HG02588 (cell line): ENCODE data around the gene SEMA5A.

Experiments
- ATAC-seq: cut with Tn5 transposase; IDR thresholded peaks from one replicate; pipeline ENCODE4 v1.9.1; 2021; ENCODE audit warnings: mild to moderate bottlenecking, moderate library complexity; ENCODE audit not compliant: unreplicated experiment

SEMA5A gene

DNA sequence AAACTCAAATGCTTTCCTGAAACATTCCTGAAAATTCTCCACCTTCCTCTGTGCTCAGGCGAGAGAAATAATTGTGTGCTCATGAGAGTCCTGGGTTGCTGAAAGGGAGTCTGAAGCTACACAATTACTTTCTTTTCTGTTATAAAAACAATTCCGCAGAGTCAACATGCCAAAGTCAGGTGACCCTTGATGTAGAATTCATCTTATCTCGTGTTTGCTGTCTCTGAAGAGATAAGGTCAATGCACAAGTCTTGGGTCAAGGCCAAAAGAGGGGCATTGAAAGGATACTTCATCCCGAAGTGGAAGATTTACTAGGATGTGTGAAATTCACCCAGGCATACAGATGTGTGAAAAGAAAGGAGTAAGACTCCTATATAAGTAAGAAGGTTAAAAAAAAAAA, 493.5 kb downstream of the SEMA5A start:
- ATAC-seq, result no peak

DNA sequence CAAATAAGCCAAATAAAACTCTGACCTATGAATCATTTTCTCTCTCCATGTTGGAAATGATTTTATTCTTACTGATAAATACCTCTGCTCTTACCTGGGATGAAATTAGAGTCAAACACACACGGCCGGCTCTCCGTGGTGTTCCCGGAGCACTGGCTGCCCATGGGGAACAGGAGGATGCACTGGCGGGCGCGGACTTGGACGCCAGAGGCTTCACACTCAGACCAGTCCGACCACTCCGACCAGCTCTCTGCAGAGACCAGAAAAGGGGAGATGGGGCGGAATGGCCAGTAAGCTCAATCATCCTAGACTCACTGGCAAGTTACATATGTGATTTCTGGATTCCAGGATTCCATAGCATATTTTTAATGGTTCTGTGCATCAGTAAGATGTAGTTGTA, 494.1 kb downstream of the SEMA5A start:
- ATAC-seq, result no peak

DNA sequence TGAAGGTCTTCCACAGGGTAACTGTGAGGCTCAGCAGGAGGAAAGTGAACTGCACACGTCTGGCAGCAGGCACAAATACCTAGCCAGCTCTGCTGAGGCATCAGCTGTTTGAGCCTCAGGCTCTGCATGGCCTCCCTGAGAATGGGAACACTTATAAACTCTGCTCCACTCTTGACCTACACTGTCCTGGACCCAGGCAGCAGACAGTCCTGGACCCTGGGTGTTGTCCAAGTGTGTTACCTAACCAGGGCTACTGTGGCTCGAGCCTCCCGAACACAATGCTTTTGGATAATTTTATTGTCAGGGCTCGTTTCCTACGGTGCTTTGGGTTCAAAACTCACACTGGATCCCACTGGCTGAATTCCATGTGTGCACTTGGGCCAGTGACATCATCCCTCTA, 497.9 kb downstream of the SEMA5A start:
- no peak for ATAC-seq

DNA sequence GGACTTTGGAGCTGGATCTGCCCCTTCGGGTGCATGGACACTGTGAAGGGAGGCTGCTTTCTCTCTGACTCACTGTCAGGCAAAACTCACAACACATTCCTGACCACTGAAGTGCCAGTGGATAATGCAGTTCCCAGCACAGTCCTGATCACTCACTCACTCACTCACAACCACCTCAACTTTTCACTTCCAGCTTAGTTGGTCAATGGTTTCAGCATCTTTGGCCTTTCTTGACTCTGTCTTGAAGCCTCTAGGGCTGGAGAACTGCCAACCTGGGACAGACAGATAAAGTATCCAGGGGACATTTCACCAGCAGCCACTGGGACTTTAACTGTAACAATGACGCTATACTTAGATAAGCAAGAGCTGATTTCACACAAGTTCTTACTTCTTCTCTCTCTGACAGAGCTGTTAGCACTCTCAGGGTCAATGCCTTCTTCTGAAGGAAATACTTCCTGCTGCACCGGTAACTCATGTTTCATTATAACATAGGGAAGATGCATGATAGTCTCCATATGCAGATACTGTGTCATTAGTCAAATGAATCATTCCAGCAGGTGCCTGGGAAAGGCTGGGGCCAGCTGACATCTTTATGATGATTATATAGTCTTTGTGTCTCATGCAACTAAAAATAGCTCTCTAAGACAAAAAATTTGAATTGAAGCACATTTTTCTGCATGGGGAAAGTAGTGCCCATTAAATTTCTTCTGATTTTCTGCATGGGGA, 499.0 kb downstream of the SEMA5A start:
- no peak for ATAC-seq

DNA sequence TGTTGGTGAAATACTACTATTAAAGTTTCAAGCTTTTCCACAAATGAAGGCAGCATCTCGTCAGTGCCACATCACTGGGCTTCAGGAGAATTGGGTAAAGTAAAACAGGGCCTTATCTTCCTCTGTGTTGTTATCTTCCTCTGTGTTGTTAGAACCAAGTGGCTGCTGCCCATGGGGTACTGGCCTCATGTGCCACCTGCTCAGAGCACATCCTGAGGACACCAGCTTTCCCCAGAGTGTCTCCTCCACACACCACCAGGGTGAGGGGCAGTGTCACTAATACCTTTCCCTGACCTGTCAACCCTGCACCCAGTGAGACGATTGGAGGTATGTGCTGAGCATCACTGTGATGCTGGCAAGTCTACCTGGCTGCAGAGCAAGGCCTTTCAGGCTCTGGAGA, 499.9 kb downstream of the SEMA5A start:
- ATAC-seq, result no peak

DNA sequence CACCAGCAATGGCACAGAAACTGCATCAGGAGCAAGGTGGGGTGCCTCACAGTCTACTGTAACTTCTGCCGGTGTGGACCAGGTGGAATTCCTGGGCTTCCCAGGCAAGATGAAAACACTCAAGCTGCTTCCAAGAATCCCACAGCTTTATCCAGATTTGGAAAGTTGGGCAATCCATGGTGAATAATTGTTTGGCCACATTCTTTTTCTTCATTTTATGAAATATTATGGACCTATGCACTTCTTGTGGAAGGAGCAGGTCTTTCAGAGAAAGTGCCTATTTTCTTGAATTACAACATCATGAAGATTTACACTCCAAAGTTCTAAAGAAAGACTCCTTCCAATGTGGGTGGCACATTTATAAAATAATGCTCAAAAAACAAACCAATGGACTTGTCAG, 503.6 kb downstream of the SEMA5A start:
- no peak for ATAC-seq

DNA sequence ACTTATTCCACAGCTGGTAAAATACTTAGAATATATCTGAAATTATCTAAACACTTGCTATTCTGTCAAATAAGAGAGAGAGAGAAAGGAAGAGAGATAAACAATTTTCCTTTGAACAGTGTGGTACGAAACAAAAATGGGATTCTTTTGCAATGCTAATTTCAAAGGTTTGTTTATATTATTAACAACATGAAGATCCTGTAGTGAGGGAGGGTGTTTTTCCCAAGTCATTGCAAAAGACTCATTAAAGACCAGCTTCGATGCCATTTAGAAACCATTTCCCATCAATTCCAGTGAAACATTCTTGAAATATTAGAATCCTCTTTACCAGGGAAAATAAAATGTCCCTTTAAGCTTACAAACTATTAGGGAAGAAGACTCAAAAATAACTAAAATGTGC, 505.4 kb downstream of the SEMA5A start:
- no peak for ATAC-seq

DNA sequence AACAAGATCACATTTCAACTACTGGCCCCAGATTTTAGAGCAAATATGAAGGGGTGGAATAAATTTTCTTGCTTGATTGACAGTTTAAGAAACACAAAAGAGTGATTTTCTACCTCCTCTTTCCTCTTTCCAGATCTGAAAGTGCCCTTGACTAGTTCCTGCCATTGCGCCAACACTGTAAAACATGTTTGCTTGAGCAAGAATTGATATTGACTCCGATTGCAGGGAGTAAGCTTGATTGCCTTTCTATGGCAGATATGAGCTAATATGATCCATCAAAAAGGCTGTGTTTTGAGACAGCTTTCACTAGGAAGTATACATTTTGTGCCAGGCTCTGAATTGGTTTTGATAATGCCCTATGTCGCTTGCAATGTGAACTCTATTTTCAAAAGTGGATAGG, 508.8 kb downstream of the SEMA5A start:
- no peak for ATAC-seq

DNA sequence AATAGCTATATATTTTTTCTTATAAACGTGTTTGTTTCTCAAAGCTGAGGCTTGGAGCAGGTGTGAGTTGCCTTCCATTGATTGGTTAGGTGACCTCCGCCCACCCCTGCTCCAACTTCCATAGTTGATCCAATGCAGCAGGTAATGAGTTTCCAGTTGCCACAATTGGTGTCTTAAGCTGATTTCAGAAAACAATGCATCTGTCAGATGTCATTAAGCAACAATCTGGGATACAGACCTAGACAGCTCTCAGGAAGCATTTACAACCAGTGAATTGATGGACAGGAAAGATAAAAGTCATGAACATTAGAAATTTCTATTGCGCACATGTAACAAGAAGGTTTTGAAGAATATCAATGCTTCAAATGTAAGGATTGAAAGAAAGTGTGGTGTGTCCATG, 510.5 kb downstream of the SEMA5A start:
- ATAC-seq, result no peak

DNA sequence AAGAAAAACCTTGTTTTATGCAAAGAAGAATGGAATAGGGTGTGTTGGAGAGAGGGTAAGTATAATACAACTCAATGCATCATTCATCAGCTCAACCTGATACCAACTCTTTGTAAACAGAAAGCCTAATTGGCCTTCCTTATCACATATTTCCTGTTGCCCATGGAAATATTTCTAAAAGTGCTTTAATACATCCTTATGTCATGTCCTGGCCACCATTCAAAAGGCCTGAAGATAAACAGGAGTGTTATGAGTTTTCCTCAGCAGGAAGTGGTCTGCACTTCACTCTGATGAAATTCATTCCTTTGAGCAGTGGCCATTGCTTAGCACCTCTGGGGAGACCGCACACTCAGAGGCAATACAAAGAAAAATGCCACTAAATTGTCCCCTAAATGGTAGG, 511.2 kb downstream of the SEMA5A start:
- ATAC-seq, result no peak

DNA sequence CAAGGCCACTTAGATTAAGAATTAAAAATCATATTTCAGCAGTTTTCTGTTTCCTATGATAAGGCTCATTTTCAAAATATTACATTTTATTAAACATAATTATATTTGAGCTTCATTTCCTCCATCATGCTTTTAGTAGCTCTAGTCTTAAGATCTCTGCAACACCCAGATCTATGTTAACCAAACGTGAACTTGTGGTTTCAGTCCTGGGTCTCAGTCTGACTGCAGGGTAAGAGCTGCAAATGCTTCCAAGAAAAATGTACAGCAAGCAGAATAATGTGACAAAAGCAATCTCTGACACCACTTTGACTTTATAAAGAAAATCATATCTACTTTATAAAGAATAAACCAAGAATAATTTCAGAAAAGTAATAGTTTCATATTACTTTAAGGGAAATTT, 512.4 kb downstream of the SEMA5A start:
- no peak for ATAC-seq

DNA sequence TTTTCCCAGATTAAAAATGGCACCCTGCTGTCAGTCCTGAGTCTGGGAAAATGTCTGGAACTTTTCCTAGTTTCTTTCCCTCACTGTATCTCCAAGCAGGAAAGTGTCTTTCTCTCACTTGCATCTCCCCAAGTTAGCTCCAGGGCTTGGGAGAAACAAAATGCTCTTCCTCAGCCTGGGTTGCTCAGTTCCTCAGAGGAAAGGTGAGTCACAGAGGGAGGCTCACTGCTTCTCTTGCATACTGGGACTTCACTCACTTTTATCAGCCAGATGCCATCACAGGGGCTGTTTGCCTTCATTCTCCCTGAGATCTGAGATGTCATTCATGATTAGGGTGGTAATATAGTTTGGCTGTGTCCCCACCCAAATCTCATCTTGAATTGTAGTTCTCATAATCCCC, 519.9 kb downstream of the SEMA5A start:
- no peak for ATAC-seq

DNA sequence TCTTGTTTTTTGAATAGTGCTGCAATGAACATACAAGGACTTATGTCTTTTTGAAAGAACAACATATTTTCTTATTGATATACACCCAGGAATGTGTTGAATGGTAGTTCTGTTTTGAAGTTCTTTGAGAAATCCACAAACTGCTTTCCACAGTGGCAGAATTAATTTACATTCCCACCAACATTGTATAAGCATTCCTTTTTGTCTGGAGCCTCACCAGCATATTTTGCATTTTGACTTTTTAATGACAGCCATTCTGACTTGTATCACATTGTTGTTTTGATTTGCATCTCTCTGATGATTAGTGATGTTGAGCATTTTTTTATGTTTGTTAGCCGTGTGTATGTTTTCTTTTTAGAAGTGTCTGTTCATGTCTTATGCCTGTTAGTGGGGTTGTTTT, 524.9 kb downstream of the SEMA5A start:
- ATAC-seq, result no peak

DNA sequence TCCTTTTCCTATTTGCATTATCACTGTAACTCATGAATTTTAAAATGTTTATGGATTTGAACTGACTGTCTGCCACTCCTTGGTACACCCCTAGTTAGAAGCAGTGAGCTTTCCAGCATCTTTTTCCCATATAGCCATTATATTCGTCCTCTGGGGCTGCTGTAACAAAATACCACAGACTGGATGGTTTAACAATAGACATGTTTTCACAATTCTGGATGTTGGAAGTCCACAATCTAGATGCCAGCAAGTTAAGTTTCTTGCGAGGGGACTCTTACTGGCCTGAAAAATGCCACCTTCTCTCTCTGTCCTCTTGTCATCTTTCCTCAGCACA, 530.0 kb downstream of the SEMA5A start:
- ATAC-seq, result no peak

DNA sequence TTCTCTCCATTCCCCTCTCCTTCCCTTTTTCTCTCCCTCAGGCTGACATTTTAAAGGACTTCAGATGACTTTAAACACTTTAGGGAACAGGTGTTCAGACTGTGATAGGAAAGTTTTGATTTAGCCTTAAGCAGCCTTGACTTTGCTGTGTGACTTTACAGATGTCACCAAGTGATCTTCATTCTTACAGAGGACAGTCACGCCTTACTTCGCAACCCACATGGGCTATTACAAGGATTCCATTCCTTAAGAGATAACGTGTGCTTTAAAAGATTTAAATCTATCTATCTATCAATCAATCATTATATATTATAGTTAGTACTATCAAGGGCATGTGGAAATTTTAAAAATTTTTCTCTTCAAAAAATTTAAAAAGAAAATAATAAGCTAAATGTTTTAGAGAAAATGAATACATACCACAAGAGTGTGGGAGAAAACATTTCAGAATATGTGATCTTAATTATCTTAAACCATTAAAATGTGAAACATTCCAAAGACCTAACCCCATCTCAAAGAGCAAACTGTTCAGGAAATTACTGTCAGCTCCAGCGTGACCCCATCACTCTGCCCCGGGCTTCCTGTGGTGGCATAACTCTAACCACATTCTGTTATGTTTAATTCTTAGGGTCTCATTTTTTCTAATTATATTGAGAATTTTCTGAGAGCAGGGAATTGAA, 530.5 kb downstream of the SEMA5A start:
- ATAC-seq, result no peak

DNA sequence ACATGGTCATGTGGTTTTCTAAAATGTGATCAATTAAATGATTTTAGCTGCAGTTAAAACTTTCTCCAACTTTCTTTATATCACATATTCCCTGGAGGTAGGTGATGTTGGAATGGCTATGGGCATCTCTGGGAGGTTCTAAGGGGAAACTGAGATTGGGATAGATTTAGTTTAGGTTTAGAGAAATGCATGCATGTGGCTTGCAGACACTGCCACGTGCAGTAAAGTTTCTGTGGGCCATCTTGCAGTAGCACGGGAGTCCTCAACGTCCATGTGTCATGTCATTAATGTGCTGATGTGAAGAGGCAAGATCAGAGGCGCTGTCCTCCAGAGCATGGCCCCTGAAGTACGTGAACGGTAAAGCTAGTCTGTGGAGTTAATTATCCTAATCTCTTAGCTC, 532.7 kb downstream of the SEMA5A start:
- ATAC-seq, result no peak

DNA sequence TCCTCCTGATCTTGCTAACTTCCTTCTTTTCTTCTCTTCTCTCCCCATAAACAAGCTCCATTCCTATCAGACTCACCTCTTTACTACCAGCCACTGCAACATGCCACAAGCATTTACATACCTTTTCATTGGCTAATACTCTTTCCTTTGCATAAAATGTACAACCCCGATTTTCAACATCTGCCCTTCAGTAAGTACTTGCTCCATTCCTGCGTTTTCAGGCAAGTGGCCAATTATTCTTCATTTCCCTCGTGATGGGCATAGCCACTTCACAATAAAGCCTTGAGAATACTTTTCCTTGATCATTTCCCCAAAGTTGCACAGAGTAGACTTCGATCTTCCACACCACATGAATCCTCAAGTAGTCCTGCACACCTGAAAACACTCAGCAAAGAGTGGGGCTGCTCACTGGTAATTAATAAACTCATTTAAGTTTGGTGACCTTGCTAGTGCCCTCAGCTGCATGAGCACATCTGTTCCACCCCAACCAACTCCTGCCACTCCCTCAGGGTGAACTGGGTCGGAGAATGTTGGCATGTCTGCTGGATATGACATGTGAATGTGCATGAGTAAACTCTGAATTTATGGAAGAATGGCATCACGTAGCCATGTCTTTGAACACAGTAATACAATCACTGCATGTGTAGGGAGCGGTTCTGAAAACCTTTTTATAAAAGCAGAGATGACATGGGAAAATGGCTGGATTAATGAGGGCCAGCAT, 535.8 kb downstream of the SEMA5A start:
- no peak for ATAC-seq

DNA sequence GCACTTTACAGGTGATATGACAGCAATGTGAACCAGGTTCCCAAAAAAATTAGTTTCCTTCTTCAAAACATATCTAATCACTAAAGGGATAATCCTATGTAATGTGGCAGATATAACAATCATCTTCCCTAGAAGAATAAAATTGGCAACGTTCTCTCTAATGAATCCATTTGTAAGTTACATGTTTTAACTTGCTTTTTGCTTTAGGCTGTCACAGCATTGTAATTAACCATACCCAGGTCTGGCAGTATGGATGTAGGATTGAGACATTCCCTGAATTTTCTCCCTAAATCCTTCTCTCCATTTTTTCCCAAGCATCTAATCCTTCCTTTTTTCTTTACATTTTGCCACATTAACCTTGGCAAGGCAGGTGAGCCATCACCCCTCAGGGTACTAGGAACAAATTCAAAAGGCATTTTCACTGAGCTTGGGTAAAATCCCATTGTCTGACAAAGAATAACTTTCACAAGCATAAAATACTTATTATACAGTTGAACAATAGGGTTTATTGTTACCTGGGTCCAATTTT, 548.3 kb downstream of the SEMA5A start:
- ATAC-seq, result no peak

DNA sequence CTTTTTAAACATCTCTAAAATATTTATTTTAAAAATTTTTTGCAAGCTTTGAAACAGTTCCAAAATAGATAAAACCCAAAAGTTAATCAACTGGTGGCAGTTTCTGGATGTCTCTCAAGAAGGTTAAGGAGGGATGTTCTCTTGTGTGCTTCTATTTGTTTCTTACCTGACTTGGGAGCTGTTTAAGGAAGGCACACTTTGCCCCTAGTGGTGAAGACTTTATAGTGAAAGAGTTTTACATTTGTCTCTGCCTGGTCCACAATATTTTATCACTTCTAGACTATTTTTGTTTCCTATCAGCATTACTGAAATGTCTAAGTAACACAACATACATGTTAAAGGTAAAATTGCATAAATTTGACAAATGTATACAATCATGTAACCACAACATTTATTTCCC, 552.8 kb downstream of the SEMA5A start:
- ATAC-seq, result no peak
